HEK293 (cell line): ENCODE results near the gene PEX7.

ENCODE experiments used
- EGR2 ChIP-seq: fragments of 450-650 bp; formaldehyde crosslinking; IDR thresholded peaks from 2 replicates; pipeline ENCODE4 v1.5.1; 2016; ENCODE audit warnings: low read depth, missing biosample characterization, missing genetic modification characterization
- HOXC10 ChIP-seq: sonication (generic); formaldehyde crosslinking; IDR thresholded peaks from 2 replicates; pipeline ENCODE4 v1.8.1; 2023; ENCODE audit warnings: mild to moderate bottlenecking, missing genetic modification reagents
- KLF10 ChIP-seq: fragments of 450-650 bp; IDR thresholded peaks from 2 replicates; pipeline ENCODE4 v1.5.1; 2018; ENCODE audit warnings: missing biosample characterization, mild to moderate bottlenecking, missing genetic modification characterization
- KLF9 ChIP-seq: fragments of 450-650 bp; formaldehyde crosslinking; IDR thresholded peaks from 2 replicates; pipeline ENCODE4 v1.5.1; 2016; ENCODE audit warnings: missing biosample characterization, missing genetic modification characterization, low read depth
- SCRT2 ChIP-seq: fragments of 450-650 bp; formaldehyde crosslinking; IDR thresholded peaks from 2 replicates; pipeline ENCODE4 v1.5.1; 2016; ENCODE audit warnings: missing biosample characterization, missing genetic modification characterization
- ZFP41 ChIP-seq: fragments of 450-650 bp; formaldehyde crosslinking; IDR thresholded peaks from 2 replicates; pipeline ENCODE4 v1.5.1; 2016; ENCODE audit warnings: missing biosample characterization, missing genetic modification characterization, borderline replicate concordance
- ZNF10 ChIP-seq: fragments of 450-650 bp; formaldehyde crosslinking; IDR thresholded peaks from 2 replicates; pipeline ENCODE4 v1.5.1; 2017; ENCODE audit warnings: missing biosample characterization, missing genetic modification characterization
- ZNF133 ChIP-seq: fragments of 450-650 bp; formaldehyde crosslinking; IDR thresholded peaks from 2 replicates; pipeline ENCODE4 v1.5.1; 2016; ENCODE audit warnings: missing biosample characterization, missing genetic modification characterization
- ZNF239 ChIP-seq: fragments of 450-650 bp; formaldehyde crosslinking; IDR thresholded peaks from 2 replicates; pipeline ENCODE4 v1.5.1; 2016; ENCODE audit warnings: missing biosample characterization, missing genetic modification characterization
- ZNF366 ChIP-seq: fragments of 450-650 bp; formaldehyde crosslinking; conservative IDR thresholded peaks from 2 replicates; pipeline ENCODE4 v1.5.1; 2016; ENCODE audit warnings: missing biosample characterization, missing genetic modification characterization
- ZNF433 ChIP-seq: fragments of 450-650 bp; formaldehyde crosslinking; IDR thresholded peaks from 2 replicates; pipeline ENCODE4 v1.5.1; 2016; ENCODE audit warnings: missing biosample characterization, missing genetic modification characterization, low read depth
- ZNF510 ChIP-seq: fragments of 450-650 bp; formaldehyde crosslinking; IDR thresholded peaks from 2 replicates; pipeline ENCODE4 v1.5.1; 2018; ENCODE audit warnings: mild to moderate bottlenecking, missing genetic modification characterization, missing biosample characterization; ENCODE audit not compliant: insufficient replicate concordance
- ZNF521 ChIP-seq: fragments of 450-650 bp; formaldehyde crosslinking; IDR thresholded peaks from 2 replicates; pipeline ENCODE4 v1.5.1; 2017; ENCODE audit warnings: missing biosample characterization, mild to moderate bottlenecking, missing genetic modification characterization
- ZNF544 ChIP-seq: fragments of 450-650 bp; formaldehyde crosslinking; IDR thresholded peaks from 2 replicates; pipeline ENCODE4 v1.5.0; 2017; ENCODE audit warnings: missing biosample characterization, missing genetic modification characterization
- ZNF558 ChIP-seq: fragments of 450-650 bp; formaldehyde crosslinking; IDR thresholded peaks from 2 replicates; pipeline ENCODE4 v1.5.1; 2016; ENCODE audit warnings: missing biosample characterization, missing genetic modification characterization
- ZNF596 ChIP-seq: fragments of 450-650 bp; IDR thresholded peaks from 2 replicates; pipeline ENCODE4 v1.5.0; 2018; ENCODE audit warnings: missing biosample characterization, mild to moderate bottlenecking, missing genetic modification characterization, moderate library complexity
- ZNF624 ChIP-seq: fragments of 450-650 bp; formaldehyde crosslinking; IDR thresholded peaks from 2 replicates; pipeline ENCODE4 v1.5.1; 2017; ENCODE audit warnings: missing biosample characterization, missing genetic modification characterization
- ZNF629 ChIP-seq: fragments of 450-650 bp; formaldehyde crosslinking; IDR thresholded peaks from 2 replicates; pipeline ENCODE4 v1.5.1; 2017; ENCODE audit warnings: missing biosample characterization, missing genetic modification characterization
- ZNF707 ChIP-seq: fragments of 450-650 bp; formaldehyde crosslinking; IDR thresholded peaks from 2 replicates; pipeline ENCODE4 v1.5.1; 2016; ENCODE audit warnings: missing biosample characterization, missing genetic modification characterization
- ZNF843 ChIP-seq: fragments of 450-650 bp; formaldehyde crosslinking; IDR thresholded peaks from 2 replicates; pipeline ENCODE4 v1.5.1; 2016; ENCODE audit warnings: missing biosample characterization, missing genetic modification characterization
- ZSCAN30 ChIP-seq: fragments of 450-650 bp; IDR thresholded peaks from 2 replicates; pipeline ENCODE4 v1.5.1; 2018; ENCODE audit warnings: missing biosample characterization, mild to moderate bottlenecking, missing genetic modification characterization, moderate library complexity
- TF ChIP-seq, protein P1 (sequence below): fragments of 450-650 bp; formaldehyde crosslinking; IDR thresholded peaks from 2 replicates; pipeline ENCODE4 v1.5.1; 2016; ENCODE audit warnings: missing biosample characterization, missing genetic modification characterization
- TF ChIP-seq, protein P2 (sequence below): fragments of 450-650 bp; formaldehyde crosslinking; IDR thresholded peaks from 2 replicates; pipeline ENCODE4 v1.5.1; 2017; ENCODE audit warnings: missing biosample characterization, missing genetic modification characterization
- TF ChIP-seq, protein P3 (sequence below): fragments of 450-650 bp; formaldehyde crosslinking; IDR thresholded peaks from 2 replicates; pipeline ENCODE4 v1.5.1; 2016; ENCODE audit warnings: missing biosample characterization, missing genetic modification characterization, low read depth
- TF ChIP-seq, protein P4 (sequence below): fragments of 450-650 bp; formaldehyde crosslinking; IDR thresholded peaks from 2 replicates; pipeline ENCODE4 v1.5.1; 2016; ENCODE audit warnings: missing biosample characterization, missing genetic modification characterization
- TF ChIP-seq, protein P5 (sequence below): sonication (generic); formaldehyde crosslinking; IDR thresholded peaks from 2 replicates; pipeline ENCODE4 v1.8.1; 2022; ENCODE audit warnings: mild to moderate bottlenecking, moderate library complexity, missing genetic modification reagents
- TF ChIP-seq, protein P6 (sequence below): fragments of 450-650 bp; IDR thresholded peaks from 2 replicates; pipeline ENCODE4 v1.5.1; 2018; ENCODE audit warnings: missing biosample characterization, mild to moderate bottlenecking, missing genetic modification characterization
- TF ChIP-seq, protein P7 (sequence below): fragments of 450-650 bp; formaldehyde crosslinking; IDR thresholded peaks from 2 replicates; pipeline ENCODE4 v1.5.1; 2016; ENCODE audit warnings: missing biosample characterization, missing genetic modification characterization

The PEX7 gene

DNA sequence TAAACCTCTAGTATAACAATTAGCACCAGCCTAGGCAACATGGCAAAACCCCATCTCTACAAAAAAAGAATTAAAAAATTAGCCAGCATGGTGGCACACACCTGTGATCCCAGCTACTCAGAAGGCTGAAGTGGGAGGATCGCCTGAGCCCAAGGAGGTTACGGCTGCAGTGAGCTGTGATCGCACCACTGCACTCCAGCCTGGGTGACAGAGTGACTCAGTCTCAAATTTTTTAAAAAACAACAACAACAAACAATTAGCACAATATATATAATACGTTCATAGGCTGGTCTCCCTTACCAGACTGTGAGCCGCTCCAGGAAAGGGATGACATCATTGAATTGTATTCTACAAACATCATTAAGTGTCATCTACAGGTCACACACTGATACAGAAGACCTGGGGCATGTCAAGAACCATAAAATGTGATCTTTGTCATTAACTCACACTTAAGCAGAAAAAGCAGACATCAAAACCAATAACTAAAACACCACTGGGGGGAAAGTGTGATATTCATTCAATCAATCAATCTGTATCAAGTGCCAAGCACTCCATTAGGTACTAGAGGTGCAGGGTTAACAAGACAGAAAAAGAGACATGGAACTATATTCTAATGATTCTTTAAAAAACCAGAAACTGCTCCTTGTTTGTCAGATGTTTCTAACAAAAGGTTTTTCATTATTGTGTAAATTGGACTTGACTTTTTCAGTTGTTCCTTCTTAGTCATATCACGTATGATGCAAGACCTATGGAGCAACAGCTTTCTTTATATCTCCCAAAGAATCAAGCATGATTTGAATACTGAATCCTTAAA lies 48.0 kb upstream of the PEX7 start (continued):
- TF ChIP-seq, protein P1, sequence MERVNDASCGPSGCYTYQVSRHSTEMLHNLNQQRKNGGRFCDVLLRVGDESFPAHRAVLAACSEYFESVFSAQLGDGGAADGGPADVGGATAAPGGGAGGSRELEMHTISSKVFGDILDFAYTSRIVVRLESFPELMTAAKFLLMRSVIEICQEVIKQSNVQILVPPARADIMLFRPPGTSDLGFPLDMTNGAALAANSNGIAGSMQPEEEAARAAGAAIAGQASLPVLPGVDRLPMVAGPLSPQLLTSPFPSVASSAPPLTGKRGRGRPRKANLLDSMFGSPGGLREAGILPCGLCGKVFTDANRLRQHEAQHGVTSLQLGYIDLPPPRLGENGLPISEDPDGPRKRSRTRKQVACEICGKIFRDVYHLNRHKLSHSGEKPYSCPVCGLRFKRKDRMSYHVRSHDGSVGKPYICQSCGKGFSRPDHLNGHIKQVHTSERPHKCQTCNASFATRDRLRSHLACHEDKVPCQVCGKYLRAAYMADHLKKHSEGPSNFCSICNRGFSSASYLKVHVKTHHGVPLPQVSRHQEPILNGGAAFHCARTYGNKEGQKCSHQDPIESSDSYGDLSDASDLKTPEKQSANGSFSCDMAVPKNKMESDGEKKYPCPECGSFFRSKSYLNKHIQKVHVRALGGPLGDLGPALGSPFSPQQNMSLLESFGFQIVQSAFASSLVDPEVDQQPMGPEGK (tag by site-specific recombination): peak; percentile 49
- TF ChIP-seq ZNF133 (tag by site-specific recombination): no peak
- no peak for TF ChIP-seq ZNF707
- TF ChIP-seq ZNF624: no peak
- peak; percentile 93 for TF ChIP-seq ZNF843
- TF ChIP-seq, protein P2, sequence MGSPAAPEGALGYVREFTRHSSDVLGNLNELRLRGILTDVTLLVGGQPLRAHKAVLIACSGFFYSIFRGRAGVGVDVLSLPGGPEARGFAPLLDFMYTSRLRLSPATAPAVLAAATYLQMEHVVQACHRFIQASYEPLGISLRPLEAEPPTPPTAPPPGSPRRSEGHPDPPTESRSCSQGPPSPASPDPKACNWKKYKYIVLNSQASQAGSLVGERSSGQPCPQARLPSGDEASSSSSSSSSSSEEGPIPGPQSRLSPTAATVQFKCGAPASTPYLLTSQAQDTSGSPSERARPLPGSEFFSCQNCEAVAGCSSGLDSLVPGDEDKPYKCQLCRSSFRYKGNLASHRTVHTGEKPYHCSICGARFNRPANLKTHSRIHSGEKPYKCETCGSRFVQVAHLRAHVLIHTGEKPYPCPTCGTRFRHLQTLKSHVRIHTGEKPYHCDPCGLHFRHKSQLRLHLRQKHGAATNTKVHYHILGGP (tag by site-specific recombination): peak; percentile 75
- no peak for TF ChIP-seq ZNF433 (tag by site-specific recombination)
- TF ChIP-seq ZNF521: no peak
- TF ChIP-seq ZNF629 (tag by site-specific recombination): peak; percentile 97
- TF ChIP-seq ZNF510 (tag by site-specific recombination): no peak
- TF ChIP-seq ZNF366 (tag by site-specific recombination): peak; percentile 96
- TF ChIP-seq, protein P3, sequence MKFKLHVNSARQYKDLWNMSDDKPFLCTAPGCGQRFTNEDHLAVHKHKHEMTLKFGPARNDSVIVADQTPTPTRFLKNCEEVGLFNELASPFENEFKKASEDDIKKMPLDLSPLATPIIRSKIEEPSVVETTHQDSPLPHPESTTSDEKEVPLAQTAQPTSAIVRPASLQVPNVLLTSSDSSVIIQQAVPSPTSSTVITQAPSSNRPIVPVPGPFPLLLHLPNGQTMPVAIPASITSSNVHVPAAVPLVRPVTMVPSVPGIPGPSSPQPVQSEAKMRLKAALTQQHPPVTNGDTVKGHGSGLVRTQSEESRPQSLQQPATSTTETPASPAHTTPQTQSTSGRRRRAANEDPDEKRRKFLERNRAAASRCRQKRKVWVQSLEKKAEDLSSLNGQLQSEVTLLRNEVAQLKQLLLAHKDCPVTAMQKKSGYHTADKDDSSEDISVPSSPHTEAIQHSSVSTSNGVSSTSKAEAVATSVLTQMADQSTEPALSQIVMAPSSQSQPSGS (tag by site-specific recombination): peak; percentile 98
- peak; percentile 73 for TF ChIP-seq KLF10
- TF ChIP-seq ZNF544 (tag by site-specific recombination): no peak
- TF ChIP-seq ZFP41 (tag by site-specific recombination): no peak
- no peak for TF ChIP-seq ZNF596 (tag by site-specific recombination)
- no peak for TF ChIP-seq ZNF239 (tag by site-specific recombination)
- TF ChIP-seq ZNF10 (tag by site-specific recombination): peak; percentile 30
- no peak for TF ChIP-seq HOXC10 (CRISPR knock-in tag)
- TF ChIP-seq, protein P4, sequence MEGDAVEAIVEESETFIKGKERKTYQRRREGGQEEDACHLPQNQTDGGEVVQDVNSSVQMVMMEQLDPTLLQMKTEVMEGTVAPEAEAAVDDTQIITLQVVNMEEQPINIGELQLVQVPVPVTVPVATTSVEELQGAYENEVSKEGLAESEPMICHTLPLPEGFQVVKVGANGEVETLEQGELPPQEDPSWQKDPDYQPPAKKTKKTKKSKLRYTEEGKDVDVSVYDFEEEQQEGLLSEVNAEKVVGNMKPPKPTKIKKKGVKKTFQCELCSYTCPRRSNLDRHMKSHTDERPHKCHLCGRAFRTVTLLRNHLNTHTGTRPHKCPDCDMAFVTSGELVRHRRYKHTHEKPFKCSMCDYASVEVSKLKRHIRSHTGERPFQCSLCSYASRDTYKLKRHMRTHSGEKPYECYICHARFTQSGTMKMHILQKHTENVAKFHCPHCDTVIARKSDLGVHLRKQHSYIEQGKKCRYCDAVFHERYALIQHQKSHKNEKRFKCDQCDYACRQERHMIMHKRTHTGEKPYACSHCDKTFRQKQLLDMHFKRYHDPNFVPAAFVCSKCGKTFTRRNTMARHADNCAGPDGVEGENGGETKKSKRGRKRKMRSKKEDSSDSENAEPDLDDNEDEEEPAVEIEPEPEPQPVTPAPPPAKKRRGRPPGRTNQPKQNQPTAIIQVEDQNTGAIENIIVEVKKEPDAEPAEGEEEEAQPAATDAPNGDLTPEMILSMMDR (tag by site-specific recombination): no peak
- TF ChIP-seq, protein P5, sequence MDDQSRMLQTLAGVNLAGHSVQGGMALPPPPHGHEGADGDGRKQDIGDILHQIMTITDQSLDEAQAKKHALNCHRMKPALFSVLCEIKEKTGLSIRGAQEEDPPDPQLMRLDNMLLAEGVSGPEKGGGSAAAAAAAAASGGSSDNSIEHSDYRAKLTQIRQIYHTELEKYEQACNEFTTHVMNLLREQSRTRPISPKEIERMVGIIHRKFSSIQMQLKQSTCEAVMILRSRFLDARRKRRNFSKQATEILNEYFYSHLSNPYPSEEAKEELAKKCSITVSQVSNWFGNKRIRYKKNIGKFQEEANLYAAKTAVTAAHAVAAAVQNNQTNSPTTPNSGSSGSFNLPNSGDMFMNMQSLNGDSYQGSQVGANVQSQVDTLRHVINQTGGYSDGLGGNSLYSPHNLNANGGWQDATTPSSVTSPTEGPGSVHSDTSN (CRISPR knock-in tag): no peak
- TF ChIP-seq, protein P6, sequence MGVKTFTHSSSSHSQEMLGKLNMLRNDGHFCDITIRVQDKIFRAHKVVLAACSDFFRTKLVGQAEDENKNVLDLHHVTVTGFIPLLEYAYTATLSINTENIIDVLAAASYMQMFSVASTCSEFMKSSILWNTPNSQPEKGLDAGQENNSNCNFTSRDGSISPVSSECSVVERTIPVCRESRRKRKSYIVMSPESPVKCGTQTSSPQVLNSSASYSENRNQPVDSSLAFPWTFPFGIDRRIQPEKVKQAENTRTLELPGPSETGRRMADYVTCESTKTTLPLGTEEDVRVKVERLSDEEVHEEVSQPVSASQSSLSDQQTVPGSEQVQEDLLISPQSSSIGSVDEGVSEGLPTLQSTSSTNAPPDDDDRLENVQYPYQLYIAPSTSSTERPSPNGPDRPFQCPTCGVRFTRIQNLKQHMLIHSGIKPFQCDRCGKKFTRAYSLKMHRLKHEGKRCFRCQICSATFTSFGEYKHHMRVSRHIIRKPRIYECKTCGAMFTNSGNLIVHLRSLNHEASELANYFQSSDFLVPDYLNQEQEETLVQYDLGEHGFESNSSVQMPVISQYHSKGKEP (tag by site-specific recombination): no peak
- TF ChIP-seq SCRT2 (tag by site-specific recombination): peak; percentile 95
- TF ChIP-seq KLF9 (tag by site-specific recombination): 0 out of 2 replicates have a peak, but pooled peaks have one; percentile 26
- TF ChIP-seq ZNF558 (tag by site-specific recombination): peak; percentile 90
- TF ChIP-seq ZSCAN30 (tag by site-specific recombination): no peak
- TF ChIP-seq, protein P7, sequence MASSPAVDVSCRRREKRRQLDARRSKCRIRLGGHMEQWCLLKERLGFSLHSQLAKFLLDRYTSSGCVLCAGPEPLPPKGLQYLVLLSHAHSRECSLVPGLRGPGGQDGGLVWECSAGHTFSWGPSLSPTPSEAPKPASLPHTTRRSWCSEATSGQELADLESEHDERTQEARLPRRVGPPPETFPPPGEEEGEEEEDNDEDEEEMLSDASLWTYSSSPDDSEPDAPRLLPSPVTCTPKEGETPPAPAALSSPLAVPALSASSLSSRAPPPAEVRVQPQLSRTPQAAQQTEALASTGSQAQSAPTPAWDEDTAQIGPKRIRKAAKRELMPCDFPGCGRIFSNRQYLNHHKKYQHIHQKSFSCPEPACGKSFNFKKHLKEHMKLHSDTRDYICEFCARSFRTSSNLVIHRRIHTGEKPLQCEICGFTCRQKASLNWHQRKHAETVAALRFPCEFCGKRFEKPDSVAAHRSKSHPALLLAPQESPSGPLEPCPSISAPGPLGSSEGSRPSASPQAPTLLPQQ (tag by site-specific recombination): peak; percentile 45; the same call in 1 of the 2 replicates
- TF ChIP-seq EGR2 (tag by site-specific recombination): no peak
